DOHH2 (cell line): ENCODE results near the gene STUM.

Experiments used
- H3F3A ChIP-seq: fragments of 200-600 bp; sonication (generic), shearing (Covaris generic); 2 replicates; pipeline ENCODE4 v1.6.0; 2016; ENCODE audit warnings: antibody characterized with exemption, mild to moderate bottlenecking; ENCODE audit not compliant: control insufficient read depth, insufficient read depth
- H3K27ac ChIP-seq: fragments of 200-600 bp; sonication (generic); 2 replicates; pipeline ENCODE4 v1.5.1; 2014; ENCODE audit warnings: low read depth, mild to moderate bottlenecking, low read length, moderate library complexity
- H3K27me3 ChIP-seq: fragments of 200-600 bp; sonication (generic); 2 replicates; pipeline ENCODE4 v1.6.1; 2014; ENCODE audit warnings: mild to moderate bottlenecking, low read length, mixed read lengths; ENCODE audit not compliant: control insufficient read depth
- H3K36me3 ChIP-seq: fragments of 200-600 bp; sonication (generic); 2 replicates; pipeline ENCODE4 v1.6.1; 2014; ENCODE audit warnings: mild to moderate bottlenecking, low read length, moderate library complexity, mixed read lengths; ENCODE audit not compliant: control insufficient read depth
- H3K4me1 ChIP-seq: fragments of 200-600 bp; sonication (generic); 2 replicates; pipeline ENCODE4 v1.6.1; 2014; ENCODE audit warnings: mild to moderate bottlenecking, low read length, mixed read lengths; ENCODE audit not compliant: control insufficient read depth
- H3K4me2 ChIP-seq: fragments of 200-600 bp; sonication (generic); 2 replicates; pipeline ENCODE4 v1.6.0; 2014; ENCODE audit warnings: mild to moderate bottlenecking, low read length, moderate library complexity
- H3K4me3 ChIP-seq: fragments of 200-600 bp; sonication (generic); 2 replicates; pipeline ENCODE4 v1.5.1; 2014; ENCODE audit warnings: mild to moderate bottlenecking, low read length, mixed read lengths
- H3K79me2 ChIP-seq: fragments of 200-600 bp; sonication (generic); 2 replicates; pipeline ENCODE4 v1.6.1; 2014; ENCODE audit warnings: mild to moderate bottlenecking, low read length, mixed read lengths; ENCODE audit not compliant: control insufficient read depth
- H3K9me2 ChIP-seq: fragments of 200-600 bp; sonication (generic); replicated peaks from 2 replicates; pipeline ENCODE4 v1.6.1; 2014; ENCODE audit warnings: mild to moderate bottlenecking, low read length, mixed read lengths; ENCODE audit not compliant: control insufficient read depth
- H3K9me3 ChIP-seq: fragments of 200-600 bp; sonication (generic); 2 replicates; pipeline ENCODE4 v1.6.1; 2014; ENCODE audit warnings: antibody characterized with exemption, low read length, mixed read lengths; ENCODE audit not compliant: control insufficient read depth, insufficient read depth
- H4K20me1 ChIP-seq: fragments of 200-600 bp; sonication (generic); 2 replicates; pipeline ENCODE4 v1.6.0; 2014; ENCODE audit warnings: low read depth, mild to moderate bottlenecking, antibody characterized with exemption, low read length, moderate library complexity; ENCODE audit not compliant: control insufficient read depth, insufficient read depth
- CTCF ChIP-seq: fragments of 200-600 bp; sonication (generic); IDR thresholded peaks from one replicate; pipeline ENCODE4 v1.5.1; 2014; ENCODE audit warnings: antibody characterized with exemption, mild to moderate bottlenecking, low read depth, low read length; ENCODE audit not compliant: poor library complexity, severe bottlenecking
- EZH2phosphoT487 ChIP-seq: fragments of 200-600 bp; sonication (generic); IDR thresholded peaks from 2 replicates; pipeline ENCODE4 v1.6.1; 2017; ENCODE audit warnings: borderline replicate concordance, mild to moderate bottlenecking, antibody characterized with exemption, low read length, moderate library complexity, mixed read lengths

STUM gene

GRCh38 chr1:226652613-226653012 lies 104.0 kb downstream of the STUM start:
- Histone ChIP-seq H3K27me3 (no peaks in the 10 kb centered on the region), H3K9me2 (no peaks in the 10 kb centered on the region), H3K36me3 (peaks cover 52% of the 10 kb centered on the region), H3K4me1 (peaks cover under 1% of the 10 kb centered on the region; the same call in 1 of the 2 replicates), H3K4me3 (peak overlapping the region; percentile 76), H3K9me3 (no peaks in the 10 kb centered on the region), H3K79me2 (peaks cover 44% of the 10 kb centered on the region), H3K4me2 (no peak overlapping the region), H4K20me1 (no peaks in the 10 kb centered on the region), H3K27ac (no peak overlapping the region), H3F3A (peaks cover 38% of the 10 kb centered on the region)
- TF ChIP-seq CTCF = no peak
- TF ChIP-seq EZH2phosphoT487 = no peak

DNA sequence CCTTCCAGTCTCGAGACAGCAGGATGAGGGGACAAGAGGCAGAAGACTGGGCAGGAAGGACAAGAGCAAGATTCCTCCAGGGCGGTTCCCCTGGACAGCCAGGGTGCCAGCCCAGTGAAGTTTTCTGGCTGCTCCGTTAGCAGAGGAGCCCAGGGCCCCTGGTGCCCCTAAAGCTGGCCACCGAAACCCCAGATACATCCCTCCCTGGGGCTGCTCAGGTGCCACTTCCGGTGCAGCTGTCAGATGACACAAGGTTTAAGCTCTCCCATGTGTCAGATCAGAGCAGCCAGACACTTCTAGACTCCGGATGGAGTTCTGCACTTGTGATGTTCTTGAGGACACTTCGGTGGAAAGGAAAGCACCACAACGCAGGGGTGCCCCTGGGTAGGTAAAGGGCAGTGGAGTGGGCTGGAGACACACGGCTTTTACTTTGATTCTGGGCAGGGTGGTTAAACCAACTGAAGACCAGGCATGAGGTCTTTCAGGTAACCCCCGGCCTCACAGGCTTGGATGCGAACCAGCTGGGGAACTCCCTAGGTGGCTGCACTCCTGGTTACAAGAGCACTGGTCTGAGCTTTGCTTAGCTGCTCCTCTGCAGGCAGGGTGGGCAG lies 104.9 kb downstream of the STUM start:
- no peak overlapping the region for H3K27ac ChIP-seq
- peaks cover 50% of the 10 kb centered on the region for H3K36me3 ChIP-seq
- H3F3A ChIP-seq = peaks cover 45% of the 10 kb centered on the region
- no peaks in the 10 kb centered on the region for H3K9me2 ChIP-seq
- H3K9me3 ChIP-seq = no peaks in the 10 kb centered on the region
- no peaks in the 10 kb centered on the region for H4K20me1 ChIP-seq
- H3K79me2 ChIP-seq = peaks cover 52% of the 10 kb centered on the region
- H3K27me3 ChIP-seq = no peaks in the 10 kb centered on the region
- H3K4me2 ChIP-seq = no peak overlapping the region
- no peaks in the 10 kb centered on the region; the same call in 1 of the 2 replicates for H3K4me1 ChIP-seq
- peak overlapping the region; percentile 76 for H3K4me3 ChIP-seq
- TF ChIP-seq CTCF = no peak
- no peak for TF ChIP-seq EZH2phosphoT487

- Histone ChIP-seq H3K4me3 (peak overlapping the region; percentile 76), H3F3A (peaks cover 45% of the 10 kb centered on the region), H3K27me3 (no peaks in the 10 kb centered on the region), H4K20me1 (no peaks in the 10 kb centered on the region), H3K4me2 (no peak overlapping the region), H3K4me1 (no peaks in the 10 kb centered on the region; the same call in 1 of the 2 replicates), H3K79me2 (peaks cover 57% of the 10 kb centered on the region), H3K9me2 (no peaks in the 10 kb centered on the region), H3K36me3 (peaks cover 46% of the 10 kb centered on the region), H3K9me3 (no peaks in the 10 kb centered on the region), H3K27ac (no peak overlapping the region)
- TF ChIP-seq EZH2phosphoT487 = no peak
- TF ChIP-seq CTCF = no peak
Observed at GRCh38 chr1:226654046-226654667, 105.6 kb downstream of the STUM start.
